HG02981 (cell line): Measurements from ENCODE around the gene MLST8.
A peak's percentile ranks its signal among the peaks of the same experiment; 100 is the strongest.

Experiments
- ATAC-seq: cut with Tn5 transposase; IDR thresholded peaks from one replicate; pipeline ENCODE4 v1.9.1; 2021; ENCODE audit warnings: mild to moderate bottlenecking, moderate library complexity; ENCODE audit not compliant: unreplicated experiment

Gene MLST8

GRCh38 chr16:2205104-2205966, at the start of gene MLST8:
Gene MLST8 (plus strand): TSS chr16:2205454. CDS start chr16:2206086, 632 bp downstream.
- ATAC-seq = peak; percentile 79

GRCh38 chr16:2155977-2156848, 49.0 kb upstream of the MLST8 start:
- no peak for ATAC-seq

GRCh38 chr16:2156849-2157224, 48.4 kb upstream of the MLST8 start:
- ATAC-seq = no peak

- ATAC-seq = no peak
These were observed 47.6 kb upstream of the MLST8 start for GRCh38 chr16:2157480-2158261.

- no peak for ATAC-seq
These were observed 47.0 kb upstream of the MLST8 start for GRCh38 chr16:2158262-2158638.

- no peak for ATAC-seq
These were observed 45.9 kb upstream of the MLST8 start for GRCh38 chr16:2159175-2159838.

- no peak for ATAC-seq
These were observed 44.2 kb upstream of the MLST8 start for GRCh38 chr16:2160915-2161551.

- ATAC-seq = no peak
These were observed 43.3 kb upstream of the MLST8 start for GRCh38 chr16:2161911-2162310.

- no peak for ATAC-seq
These were observed 42.6 kb upstream of the MLST8 start for GRCh38 chr16:2162676-2163118.

GRCh38 chr16:2163211-2163881, 41.9 kb upstream of the MLST8 start:
- ATAC-seq = no peak

- ATAC-seq = no peak
These were observed 39.4 kb upstream of the MLST8 start for GRCh38 chr16:2165861-2166260.

- no peak for ATAC-seq
These were observed 38.8 kb upstream of the MLST8 start for GRCh38 chr16:2166263-2167067.

GRCh38 chr16:2167068-2167638, 38.1 kb upstream of the MLST8 start:
- no peak for ATAC-seq

- no peak for ATAC-seq
These were observed 35.2 kb upstream of the MLST8 start for GRCh38 chr16:2170080-2170479.

GRCh38 chr16:2170587-2171435, 34.4 kb upstream of the MLST8 start:
- ATAC-seq = no peak

- ATAC-seq = no peak
These were observed 33.6 kb upstream of the MLST8 start for GRCh38 chr16:2171601-2172178.

- ATAC-seq = no peak
These were observed 32.4 kb upstream of the MLST8 start for GRCh38 chr16:2172688-2173335.
